ENCODE data around the gene FAM81A. TPM values are rescaled to one million over a fixed set of nuclear protein-coding genes. Genes with fewer than 3 reads are reported as not detected.
"Not testable (repeated sequence)": the region's sequence is repeated elsewhere in the genome, so short reads cannot be mapped to it uniquely, and the experiment has no call there.

FAM81A gene
- 2.8 TPM for total RNA-seq

GRCh38 chr15:59437817-59438624, at the start of gene FAM81A:
TSS of gene FAM81A (plus strand) at chr15:59438186. CDS start at chr15:59458627, 20,441 bp downstream.
- DNase-seq (ENCODE audit: low spot score), result peak; percentile 76

GRCh38 chr15:59388670-59389069, 49.3 kb upstream of the FAM81A start:
- DNase-seq (ENCODE audit: low spot score), result no peak

- no peak for DNase-seq (ENCODE audit: low spot score)
Observed at GRCh38 chr15:59392299-59392698, 45.7 kb upstream of the FAM81A start.

GRCh38 chr15:59394166-59394661, 43.8 kb upstream of the FAM81A start:
- DNase-seq (ENCODE audit: low spot score), result no peak

GRCh38 chr15:59396211-59396610, 41.8 kb upstream of the FAM81A start:
- no peak for DNase-seq (ENCODE audit: low spot score)

GRCh38 chr15:59396679-59397078, 41.3 kb upstream of the FAM81A start:
- no peak for DNase-seq (ENCODE audit: low spot score)

GRCh38 chr15:59398220-59398619, 39.8 kb upstream of the FAM81A start:
- DNase-seq (ENCODE audit: low spot score), result no peak

- no peak for DNase-seq (ENCODE audit: low spot score)
Observed at GRCh38 chr15:59399465-59400102, 38.4 kb upstream of the FAM81A start.

GRCh38 chr15:59400103-59400813, 37.7 kb upstream of the FAM81A start:
- no peak for DNase-seq (ENCODE audit: low spot score)

- DNase-seq (ENCODE audit: low spot score), result not testable (repeated sequence)
Observed at GRCh38 chr15:59401051-59401823, 36.7 kb upstream of the FAM81A start.

GRCh38 chr15:59401824-59402569, 36.0 kb upstream of the FAM81A start:
- no peak for DNase-seq (ENCODE audit: low spot score)

- DNase-seq (ENCODE audit: low spot score), result no peak
Observed at GRCh38 chr15:59405079-59405478, 32.9 kb upstream of the FAM81A start.

GRCh38 chr15:59406446-59406845, 31.5 kb upstream of the FAM81A start:
- DNase-seq (ENCODE audit: low spot score), result no peak

GRCh38 chr15:59407946-59408345, 30.0 kb upstream of the FAM81A start:
- DNase-seq (ENCODE audit: low spot score), result no peak

- DNase-seq (ENCODE audit: low spot score), result peak; percentile 44
Observed at GRCh38 chr15:59410391-59410896, 27.5 kb upstream of the FAM81A start.

GRCh38 chr15:59413577-59413976, 24.4 kb upstream of the FAM81A start:
- DNase-seq (ENCODE audit: low spot score), result no peak

GRCh38 chr15:59416816-59417215, 21.2 kb upstream of the FAM81A start:
- DNase-seq (ENCODE audit: low spot score), result no peak

- DNase-seq (ENCODE audit: low spot score), result no peak
Observed at GRCh38 chr15:59419170-59419569, 18.8 kb upstream of the FAM81A start.

GRCh38 chr15:59420108-59420507, 17.9 kb upstream of the FAM81A start:
- DNase-seq (ENCODE audit: low spot score), result no peak

- DNase-seq (ENCODE audit: low spot score), result no peak
Observed at GRCh38 chr15:59420986-59421618, 16.9 kb upstream of the FAM81A start.
